GM23338 (cell line): ENCODE data around the gene TRIM13. TPM values are rescaled to one million over a fixed set of nuclear protein-coding genes. Genes with fewer than 3 reads are reported as not detected.

Experiments
- STAT1 ChIP-seq: IDR thresholded peaks from one replicate; pipeline ENCODE4 v1.6.1; 2016; ENCODE audit warnings: antibody characterized with exemption; ENCODE audit not compliant: unreplicated experiment
- ZNF462 ChIP-seq: fragments of 250-450 bp; sonication (Bioruptor Pico); IDR thresholded peaks from 2 replicates; pipeline ENCODE4 v1.5.0; 2020; ENCODE audit warnings: mild to moderate bottlenecking, moderate library complexity
- microRNA counts: library from miRNA; unstranded; fragments of <30 nt; microRNA quantifications from one replicate; lab custom pipeline; 2017
- microRNA-seq: library from miRNA; unstranded; fragments of <30 nt; microRNA quantifications from one replicate; pipeline ENCODE4, GENCODE V29; 2017
- polyA plus RNA-seq: library from polyadenylated mRNA; unstranded; fragments of >200 nt; fragmentation: Nextera tagmentation; extraction: Ambion mirVana; gene quantifications from 2 replicates; pipeline ENCODE4 v1.2.1, GENCODE V29; 2016
- small RNA-seq: library from RNA; depleted of rRNA; stranded (forward); fragments of <200 nt; gene quantifications from one replicate; pipeline ENCODE3, GENCODE V24; 2014; ENCODE audit warnings: low replicate concordance
- total RNA-seq: library from RNA; depleted of rRNA; stranded (reverse); fragments of >200 nt; shearing (Covaris generic); gene quantifications from 2 replicates; pipeline ENCODE4 v1.2.3, GENCODE V29; 2014; rRNA removed

Gene TRIM13
- total and polyA plus RNA-seq, 2 experiments from 2014 or later: 23.0 to 25.3 TPM

GRCh38 chr13:50065712-50066111 lies 68.9 kb downstream of the TRIM13 start (continued):
- TF ChIP-seq ZNF462 (CRISPR knock-in tag): no peak
- TF ChIP-seq STAT1: no peak

MicroRNAs encoded within 50 kb of the gene (microRNA counts, 767-probe panel; counts per million panel counts)
- microRNA hsa-miR-15a-5p (lab: Ali Mortazavi, UCI) (8,604 counts per million, percentile 54 among the panel's probes with 10 or more counts), microRNA hsa-miR-16-5p (lab: Ali Mortazavi, UCI) (10,914 counts per million, percentile 74 among the panel's probes with 10 or more counts)

Small RNA genes within 50 kb of the gene (microRNA-seq; reads per million reads assigned to microRNA genes)
- 195 reads per million, percentile 72 among the genes with 10 or more reads in this experiment for gene MIR15A
- gene MIR16-1: 95.0 reads per million, percentile 63 among the genes with 10 or more reads in this experiment
- gene MIR3613: 1.3 reads per million

Small RNA genes within 50 kb of the gene (small RNA-seq; reads per million reads assigned to genes)
- gene MIR16-1 (0.40 reads per million, percentile 25 among the genes with 10 or more reads in this experiment), gene MIR3613 (not detected), gene RF02105 (not detected), gene RF02106 (not detected), gene RF02107 (not detected), gene RF02108 (not detected)

Other genes with a start within 250 kb of the TRIM13 start
- 50.9 and 55.7 TPM in 2 replicates for gene KPNA3, start 204.4 kb upstream of the TRIM13 start, total RNA-seq
- gene KPNA3, start 204.4 kb upstream of the TRIM13 start, polyA plus RNA-seq: 26.8 and 30.5 TPM in 2 replicates
- 2.0 and 2.9 TPM in 2 replicates for gene SPRYD7, start 60.7 kb upstream of the TRIM13 start, total RNA-seq
- gene SPRYD7, start 60.7 kb upstream of the TRIM13 start, polyA plus RNA-seq: 6.6 and 7.4 TPM in 2 replicates
- 3.3 TPM in 1 of 2 replicates, not detected in the other for gene KCNRG, start 18.4 kb downstream of the TRIM13 start, total RNA-seq
- gene KCNRG, start 18.4 kb downstream of the TRIM13 start, polyA plus RNA-seq: 0.60 and 0.71 TPM in 2 replicates